Measurements from ENCODE around the gene TPPP2. TPM values are rescaled to one million over a fixed set of nuclear protein-coding genes. Genes with fewer than 3 reads are reported as not detected.

Gene TPPP2
- total RNA-seq, 1 donor from 2014 or later = 0.84 TPM

DNA sequence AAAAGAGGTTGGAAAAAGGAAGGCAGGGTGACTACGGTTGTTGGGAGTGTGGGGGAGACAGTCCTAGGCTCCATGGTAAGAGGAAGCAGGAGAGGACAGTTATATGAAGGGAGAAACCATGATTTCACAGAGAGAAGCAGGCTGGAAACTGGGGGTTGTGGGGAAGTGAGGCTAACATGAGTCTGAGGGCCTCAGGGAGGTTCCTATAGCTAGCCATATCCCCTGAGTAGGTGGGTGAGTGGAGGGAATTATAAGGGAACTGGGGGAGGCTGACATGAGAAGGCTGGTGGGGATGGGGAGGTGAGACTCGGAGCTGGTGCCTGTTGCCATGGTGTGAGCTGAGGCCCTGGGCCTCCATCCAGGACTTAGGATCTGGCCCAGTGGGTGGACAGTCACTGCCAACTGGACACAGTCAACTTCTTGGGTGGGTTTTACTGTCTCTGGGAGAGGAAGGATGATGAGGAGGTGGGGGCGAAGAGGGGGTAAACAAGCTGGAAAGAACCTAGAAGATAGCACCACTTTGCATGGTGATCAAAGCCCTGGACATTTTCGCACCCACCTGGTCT lies 3.2 kb downstream of the TPPP2 start:
- no peak for DNase-seq (ENCODE audit: low spot score, unreplicated experiment)
- Mint-ChIP-seq H3K9me3 (ENCODE audit: low read depth) (no peaks in the 10 kb centered on the region), H3K27me3 (peaks cover 18% of the 10 kb centered on the region), H3K27ac (no peak overlapping the region), H3K4me3 (ENCODE audit: low read depth) (no peak overlapping the region), H3K36me3 (ENCODE audit: insufficient read depth) (no peaks in the 10 kb centered on the region), H3K4me1 (ENCODE audit: low read depth) (peaks cover 2% of the 10 kb centered on the region)
- TF ChIP-seq, protein P1, sequence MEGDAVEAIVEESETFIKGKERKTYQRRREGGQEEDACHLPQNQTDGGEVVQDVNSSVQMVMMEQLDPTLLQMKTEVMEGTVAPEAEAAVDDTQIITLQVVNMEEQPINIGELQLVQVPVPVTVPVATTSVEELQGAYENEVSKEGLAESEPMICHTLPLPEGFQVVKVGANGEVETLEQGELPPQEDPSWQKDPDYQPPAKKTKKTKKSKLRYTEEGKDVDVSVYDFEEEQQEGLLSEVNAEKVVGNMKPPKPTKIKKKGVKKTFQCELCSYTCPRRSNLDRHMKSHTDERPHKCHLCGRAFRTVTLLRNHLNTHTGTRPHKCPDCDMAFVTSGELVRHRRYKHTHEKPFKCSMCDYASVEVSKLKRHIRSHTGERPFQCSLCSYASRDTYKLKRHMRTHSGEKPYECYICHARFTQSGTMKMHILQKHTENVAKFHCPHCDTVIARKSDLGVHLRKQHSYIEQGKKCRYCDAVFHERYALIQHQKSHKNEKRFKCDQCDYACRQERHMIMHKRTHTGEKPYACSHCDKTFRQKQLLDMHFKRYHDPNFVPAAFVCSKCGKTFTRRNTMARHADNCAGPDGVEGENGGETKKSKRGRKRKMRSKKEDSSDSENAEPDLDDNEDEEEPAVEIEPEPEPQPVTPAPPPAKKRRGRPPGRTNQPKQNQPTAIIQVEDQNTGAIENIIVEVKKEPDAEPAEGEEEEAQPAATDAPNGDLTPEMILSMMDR (IDR thresholded peaks at IDR 0.05; ENCODE audit: unreplicated experiment) = no peak

DNA sequence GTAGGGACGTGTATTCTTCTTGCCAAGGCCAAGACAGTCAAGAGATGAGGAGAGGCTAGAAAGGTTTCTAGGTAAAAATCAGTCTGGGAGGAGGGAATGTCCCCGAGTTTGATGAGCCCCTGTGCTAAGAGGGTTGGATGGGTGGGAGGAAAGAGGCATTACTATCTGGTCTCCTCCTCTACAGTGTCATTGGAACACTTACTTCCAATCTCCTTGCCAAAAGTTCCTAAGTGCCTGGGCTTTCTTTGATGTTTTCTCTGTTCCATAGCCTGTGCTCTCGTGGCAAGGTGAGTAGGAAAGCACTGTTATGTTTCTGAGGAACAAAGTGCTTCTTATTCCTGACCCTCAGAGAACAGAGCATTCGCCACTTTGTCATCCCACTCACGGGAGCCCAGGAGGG lies 4.7 kb downstream of the TPPP2 start, which contains the start of gene RNASE13:
TSS of gene RNASE13 (minus strand) at position 101 of the 400 bp plus-strand sequence. CDS start 519 bp downstream, outside the sequence.
- H3K4me3 Mint-ChIP-seq (ENCODE audit: low read depth) = no peak within 1 kb of the TSS
- peaks cover 18% of the 10 kb centered on the region for H3K27me3 Mint-ChIP-seq
- H3K27ac Mint-ChIP-seq = peak within 1 kb of the TSS; percentile 17
- DNase-seq (ENCODE audit: low spot score, unreplicated experiment) = no peak
- H3K9me3 Mint-ChIP-seq (ENCODE audit: low read depth) = no peaks in the 10 kb centered on the region
- H3K4me1 Mint-ChIP-seq (ENCODE audit: low read depth) = peaks cover 17% of the 10 kb centered on the region
- no peaks in the 10 kb centered on the region for H3K36me3 Mint-ChIP-seq (ENCODE audit: insufficient read depth)
- TF ChIP-seq, protein P1 (IDR thresholded peaks at IDR 0.05; ENCODE audit: unreplicated experiment) = no peak

DNA sequence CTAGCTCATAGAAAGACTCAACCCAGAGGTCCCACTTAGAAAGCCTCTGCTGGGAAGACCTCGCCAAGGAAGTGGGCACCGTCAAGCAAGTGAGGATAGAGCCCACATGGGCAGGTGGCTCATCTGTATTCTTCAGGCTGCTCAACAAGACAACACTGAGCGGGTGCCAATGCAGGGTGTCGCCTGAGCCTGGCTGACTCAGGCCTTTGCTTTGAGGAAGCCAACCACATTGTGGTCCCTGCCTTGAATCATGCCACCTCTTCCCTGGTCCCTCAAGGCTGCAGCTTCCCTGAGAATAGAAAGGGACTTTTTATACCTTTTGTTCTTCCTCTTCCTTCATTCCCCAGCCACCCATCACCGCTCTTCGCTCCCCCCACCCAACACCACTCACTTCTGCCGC lies 6.7 kb downstream of the TPPP2 start:
- no peak overlapping the region for H3K4me3 Mint-ChIP-seq (ENCODE audit: low read depth)
- H3K9me3 Mint-ChIP-seq (ENCODE audit: low read depth) = no peaks in the 10 kb centered on the region
- H3K27me3 Mint-ChIP-seq = peaks cover 15% of the 10 kb centered on the region
- DNase-seq (ENCODE audit: low spot score, unreplicated experiment) = no peak
- no peak overlapping the region for H3K27ac Mint-ChIP-seq
- TF ChIP-seq, protein P1 (IDR thresholded peaks at IDR 0.05; ENCODE audit: unreplicated experiment) = no peak
- H3K4me1 Mint-ChIP-seq (ENCODE audit: low read depth) = peaks cover 20% of the 10 kb centered on the region
- no peaks in the 10 kb centered on the region for H3K36me3 Mint-ChIP-seq (ENCODE audit: insufficient read depth)

DNA sequence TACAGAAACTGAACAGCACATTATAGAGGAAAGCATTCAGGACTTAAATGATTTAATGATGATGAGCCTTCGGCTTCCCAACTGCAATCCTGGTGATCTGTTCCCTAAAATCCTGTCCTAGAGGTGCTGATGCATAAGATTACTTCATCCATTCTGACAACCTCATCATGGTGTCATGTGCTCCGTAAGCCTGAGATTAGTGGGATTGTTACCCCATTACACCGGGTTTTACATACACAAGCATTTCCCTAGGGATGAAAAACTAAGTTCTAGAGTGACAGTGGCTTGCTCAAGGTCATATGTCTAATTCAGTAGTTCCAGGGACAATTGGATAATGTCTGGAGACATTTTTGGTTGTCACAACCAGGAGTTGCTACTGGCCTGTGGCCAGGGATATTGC lies 7.1 kb downstream of the TPPP2 start:
- no peak overlapping the region for H3K4me3 Mint-ChIP-seq (ENCODE audit: low read depth)

DNA sequence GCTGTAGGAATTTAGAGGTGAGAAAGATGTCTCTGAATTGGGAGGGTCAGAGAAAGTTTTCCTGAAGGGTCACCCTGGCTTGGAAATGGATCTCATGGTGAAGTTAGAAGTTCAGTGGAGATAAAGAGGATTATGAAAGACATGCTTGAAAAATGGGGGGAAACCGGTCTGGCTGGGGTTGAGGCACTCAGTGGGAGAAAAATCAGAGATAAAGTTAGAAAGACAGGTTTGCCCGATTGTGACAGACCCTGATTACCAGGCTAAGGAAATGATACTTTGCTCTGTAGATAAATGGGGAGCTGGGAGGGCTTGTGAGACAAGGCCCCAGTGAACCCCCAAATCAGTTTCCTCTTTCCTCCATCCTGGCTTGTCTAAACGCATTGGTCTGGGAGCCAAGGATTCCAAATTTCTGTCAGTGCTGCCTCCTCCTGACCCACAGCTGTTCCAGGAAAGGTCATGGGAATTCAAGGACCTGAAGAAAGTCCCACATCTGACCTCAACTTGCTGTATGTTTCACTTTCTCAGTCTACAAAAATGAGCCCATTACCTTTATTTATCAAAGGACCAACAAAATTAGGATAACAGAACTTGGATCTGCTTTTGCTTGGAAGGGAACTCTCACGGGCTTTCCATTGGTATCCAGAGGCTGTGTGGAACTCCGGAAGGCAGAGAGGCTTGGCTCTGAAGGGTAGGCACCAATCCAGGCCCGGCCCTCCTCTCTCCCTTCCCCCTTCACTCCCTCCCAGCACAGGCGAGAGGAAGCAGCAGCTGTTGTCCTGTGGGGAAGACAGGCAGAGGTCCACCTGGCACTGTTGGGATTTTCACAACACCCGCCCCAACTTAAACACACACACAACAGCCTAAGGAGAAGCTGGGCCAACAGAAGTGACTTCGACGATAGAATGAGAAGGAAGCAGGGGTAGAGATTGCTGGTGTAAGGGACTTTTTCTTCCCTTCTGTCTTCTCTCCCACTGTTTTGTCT lies 8.7 kb downstream of the TPPP2 start:
- DNase-seq (ENCODE audit: low spot score, unreplicated experiment) = no peak
- peaks cover 20% of the 10 kb centered on the region for H3K4me1 Mint-ChIP-seq (ENCODE audit: low read depth)
- H3K27me3 Mint-ChIP-seq = peaks cover 14% of the 10 kb centered on the region
- H3K36me3 Mint-ChIP-seq (ENCODE audit: insufficient read depth) = no peaks in the 10 kb centered on the region
- no peak overlapping the region for H3K4me3 Mint-ChIP-seq (ENCODE audit: low read depth)
- H3K27ac Mint-ChIP-seq = peak overlapping the region; percentile 18
- TF ChIP-seq, protein P1 (IDR thresholded peaks at IDR 0.05; ENCODE audit: unreplicated experiment) = no peak
- no peaks in the 10 kb centered on the region for H3K9me3 Mint-ChIP-seq (ENCODE audit: low read depth)

More for the DNA sequence above, 7.1 kb downstream of the TPPP2 start:
- H3K4me1 Mint-ChIP-seq (ENCODE audit: low read depth) = peaks cover 20% of the 10 kb centered on the region
- no peak for DNase-seq (ENCODE audit: low spot score, unreplicated experiment)
- no peaks in the 10 kb centered on the region for H3K9me3 Mint-ChIP-seq (ENCODE audit: low read depth)
- no peaks in the 10 kb centered on the region for H3K36me3 Mint-ChIP-seq (ENCODE audit: insufficient read depth)
- peaks cover 15% of the 10 kb centered on the region for H3K27me3 Mint-ChIP-seq
- TF ChIP-seq, protein P1 (IDR thresholded peaks at IDR 0.05; ENCODE audit: unreplicated experiment) = no peak
- no peak overlapping the region for H3K27ac Mint-ChIP-seq

Measured in progenitor cell of endocrine pancreas (in vitro differentiated cells).